Activated CD4-positive, CD25-positive, alpha-beta regulatory T cell treated with anti-CD3 and anti-CD28 coated beads, Interleukin-2, amount 50 U/mL, for 24 hours (primary cell): ENCODE results near the gene TFR2.

Source experiments
- ATAC-seq, 2 donors: fragments of 150-1000 bp; cut with Tn5 transposase; one replicate each; pipeline ENCODE4 v1.10.0; 2021; ENCODE audit warnings: mild to moderate bottlenecking in 1 of 2, moderate library complexity in 1 of 2

The TFR2 gene

DNA sequence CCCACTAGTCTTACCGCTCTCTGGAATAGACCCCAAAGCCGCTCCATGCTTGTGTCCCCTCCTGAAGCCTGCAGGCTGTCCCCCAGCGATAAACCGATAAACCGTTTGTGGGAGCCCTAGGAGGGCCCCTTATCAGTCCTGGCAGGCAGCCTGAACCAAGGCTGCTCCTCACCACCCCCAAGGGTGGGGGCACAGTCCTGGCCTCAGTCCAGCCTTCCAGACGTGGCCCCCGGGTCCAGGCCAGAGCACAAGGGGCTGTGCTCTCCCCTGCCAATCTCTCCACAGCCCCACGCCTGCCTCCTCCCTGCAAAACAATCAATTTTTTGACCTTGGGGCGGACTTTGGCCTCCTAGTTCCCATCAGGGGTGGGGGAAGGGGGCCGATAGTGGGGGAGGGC is at the start of gene TFR2:
TSS of gene TFR2 (minus strand) at position 90 of the 397 bp plus-strand sequence. CDS start at position 47, 43 bp downstream.
- ATAC-seq, result no peak

DNA sequence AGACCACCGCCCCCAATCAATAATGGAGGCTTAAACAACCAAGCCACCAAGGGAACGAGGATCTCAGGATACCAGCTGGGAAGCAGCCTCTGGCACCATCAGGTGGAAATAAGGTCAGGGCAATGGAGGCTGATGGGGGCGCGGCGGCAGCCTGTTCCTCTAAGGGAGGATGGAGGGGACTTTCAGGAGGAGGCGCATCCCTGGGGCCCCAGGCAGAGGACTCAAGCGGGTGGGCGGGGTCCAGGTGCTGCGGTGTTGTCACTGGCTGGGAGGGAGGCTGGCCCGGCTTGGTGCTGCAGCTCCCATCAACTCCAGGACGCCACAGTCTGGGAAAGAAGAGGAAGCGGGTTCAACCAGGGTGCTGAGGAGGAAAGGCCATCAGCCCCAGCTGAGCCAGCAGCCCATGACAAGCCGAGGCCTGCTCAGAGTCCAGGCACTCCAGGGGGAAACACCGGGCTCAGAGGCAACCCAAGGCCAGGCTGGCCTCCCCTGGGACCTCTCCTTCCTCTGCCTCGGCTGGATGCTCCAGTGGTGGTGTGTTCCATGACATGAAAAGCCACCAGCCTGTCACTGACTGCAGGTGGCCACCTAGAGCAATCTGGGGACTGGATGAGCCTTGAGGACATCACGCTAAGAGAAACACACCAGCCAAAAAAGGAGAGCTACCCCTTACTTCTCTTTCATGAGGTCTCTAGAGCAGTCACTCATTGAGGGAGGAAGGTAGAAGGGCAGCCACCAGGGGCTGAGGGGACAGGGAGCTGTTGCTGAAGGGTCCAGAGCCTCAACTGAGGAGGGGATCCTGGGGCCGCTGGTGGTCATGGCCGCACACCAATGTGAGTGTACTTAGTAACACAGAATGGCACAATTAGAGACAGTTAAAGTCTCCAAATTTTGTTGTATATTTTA is 48.1 kb upstream of the TFR2 start:
- ATAC-seq, result no peak

DNA sequence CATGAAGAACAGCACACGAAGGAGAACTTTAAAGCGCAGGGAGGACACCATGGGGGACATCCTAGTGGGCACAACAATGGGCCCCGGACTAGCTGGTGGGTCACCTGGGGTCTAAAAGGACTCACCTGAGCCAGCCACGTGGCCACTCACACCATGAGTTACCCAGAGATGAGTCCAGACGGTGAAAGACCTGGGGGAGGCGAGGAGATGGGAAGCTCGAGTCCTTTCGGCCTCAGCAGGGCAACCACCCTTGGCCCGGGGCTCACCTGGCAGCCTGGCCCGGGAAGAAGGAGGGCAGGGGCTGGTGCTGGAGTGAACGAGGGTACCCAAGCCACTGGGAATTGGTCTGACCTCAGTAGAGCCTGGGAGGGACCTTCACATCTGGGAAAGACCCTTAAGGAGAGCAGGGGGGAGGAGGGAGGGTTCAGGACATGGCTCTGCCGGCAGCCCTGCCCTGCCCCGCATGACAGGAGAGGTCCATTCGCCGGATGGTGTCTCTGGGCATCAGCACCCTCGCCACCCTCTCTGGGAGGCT is 47.0 kb upstream of the TFR2 start:
- no peak for ATAC-seq

DNA sequence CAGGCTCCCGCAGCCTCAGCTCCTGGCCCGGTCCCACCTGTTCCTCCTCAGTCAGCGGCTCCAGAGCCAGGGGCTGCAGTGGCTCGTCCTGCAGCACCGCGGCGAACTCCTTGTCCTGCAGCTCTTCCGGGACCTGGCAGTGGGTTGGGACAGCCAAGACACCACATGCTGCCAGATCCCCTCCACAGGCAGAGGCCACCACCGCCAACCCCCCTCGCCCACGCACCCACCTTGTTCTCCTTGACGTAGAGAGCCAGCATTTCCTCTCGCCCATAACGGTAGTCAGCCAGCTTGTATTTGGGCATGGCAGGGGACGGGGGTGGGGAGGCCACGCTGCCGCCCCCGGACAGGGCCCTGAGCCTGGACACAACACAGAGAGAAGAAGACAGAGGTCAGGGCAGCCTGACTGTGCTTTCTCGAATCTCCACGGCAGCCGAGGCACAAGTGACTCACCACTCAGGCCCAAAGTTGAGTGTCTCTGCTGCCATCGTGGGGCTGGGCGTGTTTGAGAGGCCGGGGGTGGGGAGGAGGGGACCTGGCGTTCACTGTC is 46.5 kb upstream of the TFR2 start:
- no peak for ATAC-seq

DNA sequence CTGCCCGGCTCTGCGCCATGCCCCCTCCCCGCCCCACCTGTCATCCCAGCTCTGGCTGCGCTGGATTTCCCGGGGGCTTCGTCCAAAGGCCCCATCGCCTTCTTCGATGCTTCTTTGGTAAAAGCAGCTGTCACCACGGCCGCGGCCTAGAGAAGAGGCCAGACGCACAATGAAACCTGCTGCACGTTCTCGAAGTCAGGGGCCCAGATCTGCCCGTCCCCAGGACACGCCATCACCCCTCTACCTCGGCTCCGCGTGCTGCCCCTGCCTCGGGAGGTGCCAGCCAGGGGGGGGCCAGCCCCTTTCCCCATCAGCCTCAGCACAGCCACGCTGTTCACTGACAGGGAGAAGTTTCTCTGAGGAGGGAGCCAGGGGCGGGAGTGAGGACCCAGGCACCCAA is 45.9 kb upstream of the TFR2 start:
- no peak for ATAC-seq

DNA sequence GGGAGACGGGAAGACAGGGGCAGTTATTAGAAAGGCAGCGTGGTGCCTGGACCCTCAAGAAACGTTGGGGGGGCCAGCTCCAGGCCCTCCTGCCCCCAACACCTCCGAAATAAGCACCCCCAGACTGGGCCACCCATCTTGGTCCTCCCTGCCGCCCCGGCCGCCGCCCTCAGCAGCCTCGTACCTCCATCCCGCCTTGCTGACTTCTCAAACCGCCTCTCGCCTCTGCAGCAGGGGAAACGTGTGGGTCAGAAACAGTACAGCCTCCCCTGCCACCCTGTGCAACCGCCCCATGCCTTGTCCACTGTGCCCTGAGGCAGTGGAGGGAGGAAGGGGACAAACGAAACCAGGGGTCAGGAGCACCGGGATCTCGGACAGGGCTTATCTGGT is 45.5 kb upstream of the TFR2 start:
- ATAC-seq, result no peak

DNA sequence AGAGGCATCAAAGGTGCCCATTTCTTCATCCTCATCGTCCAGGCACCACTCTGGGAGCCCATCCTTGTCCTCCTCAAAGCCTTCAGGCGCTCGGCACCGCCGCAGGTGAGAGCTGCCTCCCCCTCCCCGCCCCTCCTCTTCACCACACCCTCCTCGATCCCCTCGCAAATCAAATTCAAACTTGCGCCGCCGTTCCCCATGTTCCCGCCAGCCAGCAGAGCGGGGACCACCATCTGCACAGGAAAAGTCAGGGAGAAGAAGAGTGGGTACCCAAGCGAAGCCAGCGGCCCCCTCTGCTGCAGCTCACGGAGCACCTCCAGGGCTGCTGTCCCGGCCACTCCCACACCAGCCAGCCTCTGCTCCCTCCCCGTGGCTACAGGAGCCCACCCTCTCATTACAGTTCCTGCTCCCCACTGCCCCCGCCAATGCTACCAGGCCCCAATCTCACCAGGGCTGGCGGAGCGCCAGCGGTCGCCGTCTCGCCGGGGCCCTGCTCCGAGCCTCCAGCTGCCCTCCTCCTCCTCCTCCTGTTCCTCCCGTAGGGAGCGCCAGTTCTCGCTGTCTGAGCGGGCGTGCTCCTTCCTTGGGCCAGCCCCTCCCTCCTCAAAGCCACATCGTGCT is 45.0 kb upstream of the TFR2 start:
- ATAC-seq, result no peak

DNA sequence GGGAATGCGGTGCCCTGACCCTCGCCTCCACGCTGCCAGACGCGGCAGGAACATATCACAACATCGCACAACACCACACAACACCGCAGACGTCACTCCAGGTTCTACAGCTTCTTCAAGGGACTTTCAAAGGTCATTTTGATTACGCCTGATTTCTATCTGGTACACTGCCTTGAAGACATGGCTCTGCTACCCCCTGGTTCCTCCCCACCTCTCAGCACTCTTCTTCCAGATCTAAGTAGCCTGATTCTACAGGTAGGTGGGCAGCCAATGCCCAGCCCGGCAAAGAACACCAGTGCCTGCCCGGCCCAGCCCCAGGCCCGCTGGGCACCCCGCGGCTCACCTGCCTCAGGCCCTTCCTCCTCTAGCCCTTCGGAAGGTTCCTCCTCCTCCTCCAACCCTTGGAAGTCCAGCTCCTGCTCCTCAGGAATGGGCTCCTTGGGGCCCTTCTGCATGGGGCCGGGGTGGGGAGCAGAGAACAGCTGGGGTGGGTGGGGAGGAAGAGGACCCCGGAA is 44.3 kb upstream of the TFR2 start:
- no peak for ATAC-seq

DNA sequence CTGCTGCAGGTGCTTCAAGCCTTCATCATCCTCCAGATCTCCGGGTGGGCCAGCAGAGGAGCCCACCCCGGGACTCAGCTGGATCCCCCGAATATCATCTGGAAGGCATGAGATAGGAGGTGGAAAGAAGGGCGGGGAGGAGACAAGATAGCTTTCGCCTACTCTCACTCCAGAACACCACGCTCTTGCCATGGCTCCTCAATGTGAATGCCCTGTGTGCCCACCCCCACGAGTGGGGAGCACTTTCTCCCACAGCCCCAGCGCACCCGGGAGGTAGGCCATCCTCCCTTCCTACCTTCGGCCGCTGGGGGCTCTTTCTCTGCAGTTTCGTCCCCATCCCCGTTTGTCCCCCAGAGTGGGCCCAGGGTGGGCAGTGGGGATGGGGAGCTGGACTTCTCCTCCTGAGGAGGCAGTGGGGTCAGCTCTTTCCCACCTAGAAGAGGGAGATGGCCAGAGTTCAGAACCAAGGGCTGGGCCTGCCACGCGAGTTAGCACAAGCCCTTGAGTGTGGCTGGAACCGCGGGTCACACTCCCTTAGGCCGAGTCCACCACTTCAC is 43.8 kb upstream of the TFR2 start:
- no peak for ATAC-seq

DNA sequence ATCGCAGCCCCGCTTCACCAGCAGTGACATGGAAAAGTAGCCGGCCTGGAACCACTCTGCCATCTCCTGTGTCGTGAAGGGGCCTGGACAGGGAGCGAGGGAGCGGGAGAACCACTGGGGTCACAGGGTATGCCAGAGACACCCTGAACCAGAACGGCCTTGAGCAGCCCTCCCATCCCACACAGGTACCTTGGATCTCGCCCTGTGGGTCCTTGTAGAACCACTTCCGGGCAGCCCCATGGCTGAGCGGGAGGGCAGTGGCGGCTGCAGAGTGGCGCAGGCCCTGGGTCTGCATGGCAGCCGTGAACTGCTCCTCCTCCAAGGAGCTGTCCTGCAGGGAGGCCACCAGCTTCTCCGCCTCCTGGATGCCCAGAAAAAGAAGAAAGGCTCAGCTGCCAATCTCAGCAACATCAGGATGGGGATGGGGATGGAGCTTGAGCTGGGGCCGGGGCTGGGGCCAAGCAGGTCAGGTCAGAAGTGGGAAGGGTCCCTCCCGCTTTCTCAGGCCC is 43.2 kb upstream of the TFR2 start:
- no peak for ATAC-seq

DNA sequence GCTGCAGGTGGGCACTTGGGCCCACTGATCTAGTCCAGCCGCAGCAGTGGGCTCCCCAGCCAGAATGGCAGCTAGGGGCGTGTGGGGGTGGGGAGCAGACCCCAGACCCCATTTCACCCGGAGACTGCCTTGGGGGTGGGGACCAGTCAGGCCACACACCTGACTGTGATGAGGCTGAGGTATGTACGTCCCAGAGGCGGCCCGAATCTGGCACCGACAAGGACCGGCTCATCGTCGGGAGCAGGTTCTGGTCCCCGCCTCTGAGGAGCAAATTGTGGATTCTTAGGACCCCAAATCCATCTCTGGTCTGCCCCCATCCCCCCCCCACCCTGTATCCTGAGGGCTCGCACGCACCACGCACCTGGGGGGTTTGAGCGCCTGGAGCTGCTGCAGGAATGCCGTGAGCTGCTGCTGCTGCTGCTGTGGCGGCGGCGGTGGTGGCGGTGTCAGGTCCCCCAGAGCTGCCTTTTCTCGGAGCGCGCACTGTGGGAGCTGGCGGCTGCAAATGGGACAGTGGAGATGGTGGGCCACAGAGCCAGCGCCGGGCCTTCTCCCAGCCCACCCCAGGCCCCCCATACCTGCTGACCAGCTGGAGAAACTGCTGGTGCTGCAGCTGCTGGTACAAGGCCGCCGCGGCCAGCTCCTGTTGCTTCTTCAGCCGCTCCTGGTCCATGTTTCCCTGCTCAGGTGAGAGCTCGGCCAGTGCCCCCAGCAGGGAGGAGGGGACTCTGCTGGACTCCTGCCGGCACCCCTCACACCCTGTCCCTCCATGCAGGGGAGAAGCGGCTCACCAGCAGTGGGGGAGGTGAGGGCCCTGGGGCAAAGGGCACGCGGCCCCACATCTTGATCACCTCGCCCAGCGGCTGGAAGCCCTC is 42.5 kb upstream of the TFR2 start:
- no peak for ATAC-seq

DNA sequence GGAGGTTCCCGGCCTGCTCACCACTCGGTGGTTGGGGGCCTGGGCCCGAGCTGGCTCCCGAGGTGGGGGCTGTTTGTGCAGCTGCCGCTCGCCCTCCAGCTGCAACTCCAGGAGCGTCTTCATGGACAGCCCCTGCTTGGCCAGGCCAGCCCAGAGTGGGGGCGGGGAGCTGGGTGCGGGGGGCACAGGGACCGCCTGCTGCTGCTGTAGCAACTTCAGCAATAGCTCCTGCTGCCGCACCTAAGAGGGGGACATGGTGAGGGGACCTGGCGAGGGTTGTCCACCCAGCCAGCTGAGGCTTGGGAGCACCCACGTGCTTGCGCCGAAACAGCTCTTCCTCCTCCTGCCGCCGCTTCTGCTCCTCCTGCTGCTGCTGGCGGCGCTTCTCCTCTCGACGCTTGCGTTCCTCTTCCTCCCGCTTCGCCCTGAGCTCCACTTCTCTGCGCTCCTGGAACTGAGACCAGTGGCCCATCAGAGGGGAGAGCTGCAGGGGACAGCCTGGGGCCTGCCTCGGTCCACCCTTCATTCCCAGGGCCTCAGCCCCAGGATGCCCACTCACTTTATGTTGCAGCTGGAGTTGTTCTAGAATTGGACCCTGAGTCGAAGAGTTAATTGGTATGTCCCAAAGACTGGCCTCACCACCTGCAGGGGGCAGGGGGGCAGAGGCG is 41.8 kb upstream of the TFR2 start:
- no peak for ATAC-seq

DNA sequence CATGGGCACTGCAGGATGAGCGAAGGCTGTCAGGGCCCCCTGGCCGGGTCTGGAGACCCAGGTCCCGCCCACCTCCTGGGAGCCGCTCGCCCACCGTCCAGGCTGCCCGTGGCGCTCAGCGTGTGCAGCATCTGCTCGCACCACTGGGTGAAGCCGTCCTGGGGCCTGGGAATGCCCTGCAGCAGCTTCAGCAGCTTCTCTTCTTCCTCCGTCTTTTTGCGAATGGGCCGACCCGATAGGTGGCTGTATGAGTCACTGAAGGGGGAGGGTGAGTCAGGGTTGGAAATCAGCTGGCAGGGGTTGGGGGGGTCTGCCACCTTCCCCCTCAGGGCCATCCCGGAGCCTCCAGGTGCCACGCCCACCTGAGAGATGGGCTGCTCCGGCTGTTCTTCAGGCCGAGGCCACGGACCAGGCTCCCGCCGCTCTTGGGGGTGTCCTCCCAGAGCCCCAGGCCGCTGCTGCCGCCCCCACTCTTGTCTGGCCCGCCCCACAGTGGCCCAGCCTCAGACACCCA is 40.9 kb upstream of the TFR2 start:
- peak in 1 of 2 donors; percentile 26 for ATAC-seq

DNA sequence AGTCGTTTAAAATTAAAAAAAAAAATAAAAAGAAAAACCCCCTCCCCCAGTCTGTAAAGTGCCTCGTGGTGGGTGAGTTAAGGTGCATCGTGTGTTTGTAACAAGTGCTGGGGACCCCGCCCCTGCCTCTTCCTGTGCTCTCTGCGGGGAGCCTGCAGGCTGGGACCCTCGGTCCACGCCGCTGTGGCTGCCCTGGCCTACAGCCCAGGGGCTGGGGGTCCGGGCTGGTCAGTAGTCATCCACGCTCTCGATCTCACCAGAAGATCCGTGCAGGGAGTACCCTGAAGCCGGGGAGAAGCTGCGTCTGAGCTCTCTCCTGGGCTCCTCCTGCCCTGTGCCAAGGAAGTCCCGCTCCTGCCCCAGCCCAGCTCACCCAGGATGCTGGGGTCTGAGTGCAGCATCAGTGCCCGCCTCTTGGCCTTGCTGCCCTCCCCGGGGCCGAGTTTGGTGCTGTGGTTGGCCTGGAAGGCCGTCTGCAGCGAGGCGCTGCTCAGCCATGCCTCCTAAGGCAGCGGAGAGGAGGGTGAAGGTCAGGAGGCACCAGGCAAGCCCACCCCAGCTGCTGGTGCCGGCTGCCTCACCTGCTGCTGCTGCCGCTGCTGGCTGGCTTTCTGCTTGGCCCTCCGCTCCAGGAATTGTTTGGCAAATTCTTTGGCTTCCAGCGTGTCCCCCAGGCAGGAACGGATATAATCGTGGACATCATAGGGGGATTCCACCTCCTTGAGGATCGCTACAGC is 40.3 kb upstream of the TFR2 start:
- ATAC-seq, result no peak

DNA sequence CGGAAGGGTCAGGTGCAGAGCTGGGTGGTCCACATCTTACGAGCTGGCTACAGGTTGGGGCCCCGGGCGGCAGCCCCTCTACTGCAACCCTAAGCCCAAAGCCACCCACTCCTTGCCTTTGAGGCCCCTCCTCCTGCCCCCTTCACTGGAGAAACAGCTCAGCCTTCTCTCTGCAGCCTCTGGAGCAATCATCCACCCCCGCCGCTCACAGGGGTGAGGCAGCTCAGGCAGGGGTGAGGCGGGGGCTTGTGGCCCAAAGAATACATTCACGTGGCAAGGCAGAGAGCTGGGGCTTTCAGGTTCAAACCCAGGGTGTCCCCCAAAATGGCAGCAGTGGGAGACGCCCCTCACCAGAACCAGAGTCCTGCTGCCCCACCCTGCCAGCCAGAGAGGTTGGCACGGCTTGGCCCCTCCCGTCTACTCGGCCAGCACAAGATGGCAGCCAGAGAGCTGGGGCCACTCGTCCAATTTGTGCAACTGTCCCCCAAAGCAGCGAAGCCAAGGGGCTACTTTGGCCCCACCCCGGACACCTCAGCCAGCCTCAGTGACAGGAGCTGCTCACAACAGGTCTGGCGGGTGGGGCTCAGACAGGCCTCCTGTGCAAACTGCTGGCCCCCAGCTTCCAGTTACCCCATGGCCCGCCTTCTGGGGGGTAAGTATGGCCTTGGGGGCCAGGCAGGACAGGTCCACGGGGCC is 39.4 kb upstream of the TFR2 start:
- no peak for ATAC-seq

DNA sequence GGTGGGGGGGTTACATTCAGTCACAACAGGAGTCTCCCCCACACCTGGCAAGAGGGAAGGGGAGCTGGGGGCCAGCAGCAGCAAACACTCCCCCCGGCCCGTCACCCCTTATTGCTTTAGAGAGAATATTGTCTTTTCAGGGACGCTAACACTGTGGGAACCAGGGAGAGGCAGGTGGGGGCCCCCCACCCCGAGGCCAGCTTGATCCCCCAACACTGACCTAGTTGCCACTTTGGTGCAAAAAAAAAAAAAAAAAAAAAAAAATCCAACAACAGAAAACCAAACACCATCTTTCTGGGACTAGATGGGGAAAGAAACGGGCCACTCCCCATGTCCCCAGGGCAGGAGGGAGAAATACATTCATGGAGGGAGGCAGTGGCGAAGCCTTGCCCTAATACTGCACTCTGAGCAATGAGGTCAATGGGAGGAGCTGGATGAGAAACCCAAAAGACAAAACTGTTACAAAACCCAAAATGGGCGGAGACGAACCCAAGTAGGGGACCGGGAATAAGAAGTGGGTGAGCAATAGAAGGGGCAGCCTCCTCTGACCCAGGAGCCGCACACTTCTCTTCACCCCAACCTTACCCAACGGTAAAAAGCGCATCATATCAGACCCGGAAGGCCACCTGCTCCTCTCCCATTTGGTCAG is 38.7 kb upstream of the TFR2 start:
- no peak for ATAC-seq

DNA sequence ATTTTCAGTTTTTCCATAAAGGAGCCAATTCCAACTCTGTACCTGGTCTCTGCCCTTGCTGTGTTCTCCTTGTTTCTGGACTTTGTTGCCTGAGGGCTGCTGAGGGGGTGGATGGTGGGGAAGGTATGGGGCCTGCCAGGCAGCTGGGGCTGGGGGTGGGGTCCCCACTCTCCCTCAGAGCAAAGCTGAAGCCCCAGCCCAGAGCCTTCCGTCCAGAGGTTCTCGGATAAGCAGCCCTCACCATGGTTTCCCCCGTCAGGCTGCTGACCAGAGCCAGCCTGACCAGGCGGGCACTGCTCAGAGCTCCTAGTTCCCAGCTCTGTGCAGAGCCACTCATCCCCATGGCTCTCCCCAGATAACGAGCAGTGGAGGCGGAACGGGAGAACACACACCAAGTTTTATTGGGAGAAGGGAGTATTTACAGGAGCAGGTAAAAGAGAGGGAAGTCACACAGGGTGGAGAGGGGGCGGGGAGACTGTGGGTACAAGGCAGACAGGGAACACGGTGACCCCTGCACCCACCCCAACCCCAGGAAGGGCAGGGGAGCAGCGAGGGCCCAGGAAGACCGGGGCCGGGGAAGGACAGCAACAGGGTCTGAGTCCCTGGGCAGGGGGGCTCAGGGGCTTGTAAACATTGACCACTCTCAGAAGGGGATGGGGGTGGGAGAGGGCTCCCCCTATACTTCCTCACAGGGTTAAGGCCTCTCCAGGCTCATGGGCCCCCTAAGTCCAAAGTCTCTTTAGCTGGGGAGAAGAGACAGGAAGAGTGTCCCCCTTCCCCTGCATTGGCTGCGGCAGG is 38.0 kb upstream of the TFR2 start:
- ATAC-seq, result no peak

DNA sequence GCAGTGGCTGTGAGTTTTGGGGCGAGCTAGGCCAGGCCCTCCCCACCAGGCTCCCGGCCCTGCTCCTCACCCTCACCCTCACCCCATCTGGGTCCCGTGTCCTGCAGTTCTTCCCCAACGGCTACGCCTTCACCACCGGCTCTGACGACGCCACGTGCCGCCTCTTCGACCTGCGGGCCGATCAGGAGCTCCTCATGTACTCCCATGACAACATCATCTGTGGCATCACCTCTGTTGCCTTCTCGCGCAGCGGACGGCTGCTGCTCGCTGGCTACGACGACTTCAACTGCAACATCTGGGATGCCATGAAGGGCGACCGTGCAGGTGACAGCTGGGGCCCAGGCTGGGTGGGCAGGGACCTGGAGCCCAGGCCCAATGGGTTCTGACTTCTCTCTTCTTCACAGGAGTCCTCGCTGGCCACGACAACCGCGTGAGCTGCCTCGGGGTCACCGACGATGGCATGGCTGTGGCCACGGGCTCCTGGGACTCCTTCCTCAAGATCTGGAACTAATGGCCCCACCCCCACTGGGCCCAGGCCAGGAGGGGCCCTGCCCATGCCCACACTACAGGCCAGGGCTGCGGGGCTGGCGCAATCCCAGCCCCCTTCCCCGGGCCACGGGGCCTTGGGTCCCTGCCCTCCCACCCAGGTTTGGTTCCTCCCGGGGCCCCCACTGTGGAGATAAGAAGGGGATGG is 37.1 kb upstream of the TFR2 start:
- ATAC-seq, result no peak
